Neural cell (in vitro differentiated cells): ENCODE data around the gene EYS.

Experiments used
- CTCF ChIP-seq: fragments of 450-650 bp; IDR thresholded peaks from 2 replicates; pipeline ENCODE4 v1.5.1; 2014; ENCODE audit warnings: antibody characterized with exemption, mild to moderate bottlenecking, moderate library complexity; ENCODE audit not compliant: poor library complexity, severe bottlenecking
- POLR2AphosphoS5 ChIP-seq: IDR thresholded peaks from 2 replicates; pipeline ENCODE4 v1.6.1; 2012

DNA sequence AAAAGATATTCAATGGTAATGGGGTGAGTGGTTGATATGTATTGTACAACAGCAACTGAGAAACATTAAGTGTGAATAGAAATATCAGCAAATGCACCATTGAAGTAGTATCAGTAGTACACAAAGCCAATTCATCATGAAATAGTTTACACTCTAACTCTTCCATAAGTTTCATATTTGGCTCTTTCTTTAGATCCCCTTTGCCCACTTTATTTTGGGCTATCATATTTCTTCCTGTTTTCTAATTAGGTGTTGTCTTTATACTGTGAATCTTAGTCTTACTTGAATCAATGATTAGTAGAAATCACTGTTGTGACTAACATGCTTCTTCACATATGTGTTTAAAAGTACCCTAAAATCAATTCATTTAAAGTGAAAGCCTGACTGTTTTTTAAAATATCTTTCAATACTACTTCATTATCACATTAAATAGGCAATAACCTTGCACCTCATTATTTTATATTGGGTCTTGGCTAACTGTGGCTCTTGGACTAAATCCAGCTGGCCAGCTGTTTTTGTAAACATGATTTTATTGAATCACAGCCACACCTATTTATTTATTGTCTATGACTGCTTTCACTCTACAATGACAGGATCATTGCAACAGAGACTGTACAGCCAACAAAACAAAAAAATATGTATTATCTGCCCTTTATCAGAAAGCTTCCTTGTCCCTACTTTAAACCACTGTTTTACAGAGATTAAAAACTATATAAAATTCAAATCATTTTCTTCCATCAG, 38.9 kb downstream of the EYS start:
- TF ChIP-seq POLR2AphosphoS5 (no peak), CTCF (no peak)
